Germinal center (tissue), 1 donor: ENCODE results near the gene UBAC1.

Experiments
- DNase-seq: peaks from one replicate; pipeline ENCODE4 v3.0.0; 2012; ENCODE audit warnings: mixed read lengths, low spot score

UBAC1 gene

DNA sequence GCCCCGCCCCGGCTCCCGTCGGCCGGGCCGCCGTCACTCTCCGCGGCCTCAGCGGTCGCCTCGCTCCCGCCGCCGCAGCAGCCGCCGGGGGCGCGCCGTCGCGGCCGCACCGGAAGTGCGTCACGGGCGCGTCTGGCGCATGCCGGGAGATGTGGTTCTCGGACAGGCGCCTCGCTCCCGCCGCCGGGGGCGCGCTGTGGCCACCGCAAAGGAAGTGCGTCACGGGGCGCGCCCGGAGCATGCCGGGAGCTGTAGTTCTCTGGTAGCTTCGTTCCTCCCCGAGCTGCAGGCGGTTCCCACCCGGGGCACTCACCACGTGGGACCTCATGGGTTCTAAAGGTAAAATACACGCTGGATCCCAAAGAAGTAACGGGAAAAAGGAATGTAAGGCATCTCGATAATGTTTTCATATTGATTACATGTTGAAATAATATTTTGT lies at the start of gene UBAC1:
Gene UBAC1 (minus strand): TSS at position 97 of the 439 bp plus-strand sequence. CDS start 211 bp downstream, outside the sequence.
- DNase-seq: peak; percentile 99

DNA sequence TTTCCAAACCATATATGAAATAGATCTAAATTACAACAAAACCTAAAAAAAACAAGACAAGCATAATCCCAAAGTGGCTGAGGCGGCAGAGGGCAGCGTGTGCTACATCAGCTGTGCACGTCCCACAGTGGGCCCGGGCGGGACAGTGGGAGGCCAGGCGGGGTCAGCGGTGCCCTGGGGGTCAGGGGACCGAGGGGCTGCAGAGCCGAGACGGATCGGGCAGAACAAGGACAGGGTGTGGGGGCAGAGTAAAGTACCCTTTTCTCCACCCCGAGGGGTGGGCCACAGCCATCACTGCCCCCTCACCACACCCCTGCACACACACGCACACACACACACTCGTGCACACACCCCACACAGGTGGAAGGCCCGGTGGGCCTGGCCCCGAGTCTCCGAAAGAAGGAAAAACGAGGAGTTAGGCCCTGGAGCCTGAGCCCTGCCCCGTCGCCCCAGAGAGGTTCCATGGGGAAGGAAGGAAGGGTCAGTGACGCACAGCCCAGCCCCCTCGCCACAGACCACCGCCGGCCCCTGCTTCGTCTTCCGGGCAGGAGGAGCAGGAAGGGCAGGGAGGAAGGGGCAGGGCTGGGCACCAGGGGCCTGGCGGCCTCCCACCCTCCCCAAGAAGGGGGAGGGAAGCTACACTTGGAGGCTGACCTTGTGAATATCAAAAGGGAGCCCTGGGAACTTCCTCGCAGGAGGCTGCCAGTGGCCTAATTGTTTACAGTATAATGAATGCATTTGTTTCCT lies 49.6 kb upstream of the UBAC1 start:
- DNase-seq: no peak

- no peak for DNase-seq
These were observed 49.0 kb upstream of the UBAC1 start for GRCh38 chr9:136010176-136010575.

- DNase-seq: no peak
These were observed 48.3 kb upstream of the UBAC1 start for GRCh38 chr9:136009516-136009915.

DNA sequence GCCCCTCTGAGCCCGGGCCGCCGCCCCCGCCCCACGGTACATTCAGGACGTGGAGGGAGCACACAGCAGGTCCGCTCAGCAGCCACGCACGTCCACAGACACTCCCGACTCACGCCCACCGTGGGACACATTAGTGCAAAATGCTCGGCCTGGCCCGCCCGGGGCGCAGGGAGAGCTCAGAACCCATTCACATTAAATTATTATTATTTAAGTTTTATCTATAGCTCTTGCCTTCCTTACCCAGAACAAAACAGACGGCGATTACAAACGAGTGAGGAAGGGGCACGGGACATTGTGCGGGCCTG lies 47.5 kb upstream of the UBAC1 start:
- no peak for DNase-seq

- DNase-seq: no peak
These were observed 46.9 kb upstream of the UBAC1 start for GRCh38 chr9:136007934-136008692.

- DNase-seq: no peak
These were observed 46.2 kb upstream of the UBAC1 start for GRCh38 chr9:136007276-136007933.

DNA sequence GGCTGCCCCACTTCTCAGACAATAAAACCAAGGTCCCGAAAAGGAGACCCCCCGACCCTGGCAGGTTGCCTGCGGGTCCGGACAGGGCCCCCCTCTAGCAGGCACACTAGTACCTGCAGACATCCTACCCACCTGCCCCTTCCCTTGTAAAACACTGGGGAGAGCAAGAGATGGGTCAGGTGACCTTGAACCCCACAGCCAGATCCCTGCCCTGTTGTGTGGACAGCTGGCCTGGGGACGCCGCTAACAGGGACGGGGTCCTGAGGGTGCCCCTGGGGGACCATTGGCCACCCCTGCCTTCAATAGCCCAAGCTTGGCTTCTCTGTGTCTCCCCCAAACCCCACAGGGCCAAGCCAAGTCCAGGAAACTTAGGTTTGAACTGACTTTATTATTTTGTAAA lies 45.0 kb upstream of the UBAC1 start:
- DNase-seq: no peak

GRCh38 chr9:136004712-136005111 lies 43.5 kb upstream of the UBAC1 start:
- DNase-seq: no peak

GRCh38 chr9:136004219-136004618 lies 43.0 kb upstream of the UBAC1 start:
- no peak for DNase-seq

- DNase-seq: no peak
These were observed 42.4 kb upstream of the UBAC1 start for GRCh38 chr9:136003411-136004218.

DNA sequence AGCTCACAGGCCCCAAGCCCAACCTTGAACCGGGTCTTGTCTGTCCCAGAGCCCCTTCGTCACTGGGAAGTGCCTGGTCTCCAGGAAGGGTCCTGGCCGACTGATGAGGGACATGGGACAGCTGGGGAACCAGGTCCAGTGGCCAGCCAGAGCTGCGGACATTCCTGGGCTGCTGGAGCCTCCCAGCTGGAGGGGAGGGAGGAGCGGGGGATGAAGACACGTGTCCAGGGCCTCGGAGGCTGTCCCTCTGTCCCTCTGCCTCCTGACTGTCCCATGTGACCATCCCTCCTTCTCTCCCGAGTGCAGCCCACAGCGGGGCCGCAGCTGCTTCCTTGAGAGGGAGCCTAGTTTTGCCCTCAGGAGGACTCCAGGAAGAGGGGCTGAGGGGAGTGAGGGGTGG lies 41.7 kb upstream of the UBAC1 start:
- DNase-seq: no peak

- DNase-seq: no peak
These were observed 41.0 kb upstream of the UBAC1 start for GRCh38 chr9:136002215-136002614.

DNA sequence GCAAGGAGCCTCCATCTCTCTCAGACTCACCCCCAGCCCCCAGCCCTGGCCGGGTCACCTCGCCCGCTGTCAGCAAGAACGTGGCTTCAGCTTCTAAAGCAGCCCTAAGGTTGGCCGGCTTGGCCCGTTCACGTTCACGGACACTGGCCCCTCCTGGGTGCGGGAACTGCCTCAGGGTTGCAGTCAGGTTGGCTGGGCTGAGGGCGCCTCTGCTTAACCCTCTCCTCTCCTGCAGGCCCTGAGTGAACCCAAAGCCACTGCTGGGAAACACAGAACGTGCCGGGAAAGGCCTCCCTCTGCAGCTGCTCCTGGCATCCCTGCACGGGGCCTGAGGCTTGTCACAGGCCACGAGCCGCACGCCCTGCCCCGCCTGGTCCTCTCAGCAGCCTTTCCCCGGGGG lies 40.1 kb upstream of the UBAC1 start:
- DNase-seq: no peak

DNA sequence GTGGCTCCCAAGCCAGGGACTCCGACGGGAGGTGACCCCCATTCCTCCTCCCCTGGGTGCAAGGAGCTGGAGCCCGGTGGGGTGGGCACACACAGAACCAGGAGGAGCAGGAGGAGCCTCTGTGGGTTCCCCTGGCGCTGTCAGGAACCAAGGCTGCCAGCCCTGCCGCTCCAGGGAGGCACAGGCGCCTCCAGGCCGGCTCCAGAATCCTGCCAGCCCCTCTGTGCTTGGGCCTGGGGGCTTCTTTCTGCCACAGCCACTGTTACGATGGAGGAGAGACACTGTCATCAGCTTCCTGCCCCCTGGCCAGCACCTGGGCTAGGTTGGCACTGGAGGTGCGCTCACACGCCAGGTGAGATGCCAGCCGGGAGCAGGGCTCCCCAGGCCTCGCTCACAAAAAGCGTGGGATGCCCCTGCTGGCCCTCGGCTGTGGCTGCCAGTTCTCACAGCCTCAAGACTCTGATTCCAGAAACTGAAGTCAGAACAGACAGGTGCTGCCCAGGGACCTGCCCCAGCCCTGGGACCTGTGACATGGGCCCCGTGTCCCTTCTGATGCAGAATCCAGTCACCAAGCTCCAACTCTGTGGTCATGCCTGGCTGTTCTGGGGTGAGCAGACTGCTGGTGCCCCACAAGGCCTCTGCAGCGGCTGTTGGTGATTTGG lies 37.4 kb upstream of the UBAC1 start:
- DNase-seq: no peak

DNA sequence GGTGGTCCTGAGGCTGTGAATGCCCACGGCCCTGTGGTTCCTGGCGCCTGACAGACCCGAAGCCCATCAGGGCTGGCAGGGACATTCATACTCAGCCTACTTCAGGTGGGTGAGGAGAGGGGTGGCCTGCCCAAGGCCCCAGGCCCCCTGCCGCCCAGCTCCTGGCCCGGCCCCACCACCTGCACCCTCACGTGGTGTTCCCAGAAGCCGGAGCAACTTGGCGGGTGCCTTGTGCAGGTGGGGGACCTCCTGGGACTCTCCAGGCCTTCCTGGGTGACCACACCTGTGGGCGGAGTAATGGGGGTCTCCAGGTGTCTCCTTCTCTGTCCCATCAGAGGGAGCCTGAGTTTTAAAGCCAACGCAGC lies 36.8 kb upstream of the UBAC1 start:
- no peak for DNase-seq

DNA sequence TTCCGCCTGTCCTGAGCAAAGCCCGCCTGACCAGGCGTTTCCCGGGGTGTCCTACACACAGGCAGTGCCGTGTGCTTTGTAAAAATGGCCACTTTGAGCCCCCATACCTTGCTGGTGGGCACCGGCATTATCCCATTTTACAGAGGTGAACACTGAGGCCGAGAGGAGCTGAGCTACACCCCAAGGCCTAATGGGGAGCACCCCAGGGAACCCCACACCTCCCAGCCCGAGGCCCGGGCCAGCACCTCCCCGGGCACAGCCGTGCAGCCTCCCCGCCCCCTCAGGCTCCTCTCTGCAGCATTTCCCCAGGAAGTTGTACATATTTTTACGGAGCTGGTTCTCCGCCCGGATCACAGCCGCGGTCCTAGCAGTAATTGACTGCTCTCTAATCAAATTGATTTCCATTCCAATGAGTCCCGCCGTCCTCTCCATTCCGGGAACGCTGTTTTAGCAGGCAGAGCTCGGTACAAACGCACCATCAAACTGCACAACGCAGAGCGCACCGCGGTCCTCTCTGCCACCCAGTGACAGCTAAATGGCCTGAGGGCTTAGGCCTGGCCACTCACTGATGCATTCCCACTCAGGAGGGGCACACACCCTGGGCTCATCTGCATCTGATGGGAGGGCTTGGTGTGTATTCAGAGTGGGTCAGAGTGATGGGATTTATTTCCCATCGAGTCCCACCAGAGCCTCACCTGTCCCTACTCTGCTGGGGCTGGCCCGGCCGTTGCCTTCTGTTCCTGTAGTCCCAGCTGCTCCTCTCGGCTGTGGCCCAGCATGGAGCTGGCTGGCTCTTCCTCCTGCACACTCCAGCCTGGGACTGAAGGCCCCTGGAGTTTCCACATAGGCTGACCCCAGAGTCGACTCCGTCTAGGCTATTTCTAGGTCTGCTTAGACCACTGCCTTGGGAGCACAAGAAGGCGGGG lies 36.2 kb upstream of the UBAC1 start:
- no peak for DNase-seq

DNA sequence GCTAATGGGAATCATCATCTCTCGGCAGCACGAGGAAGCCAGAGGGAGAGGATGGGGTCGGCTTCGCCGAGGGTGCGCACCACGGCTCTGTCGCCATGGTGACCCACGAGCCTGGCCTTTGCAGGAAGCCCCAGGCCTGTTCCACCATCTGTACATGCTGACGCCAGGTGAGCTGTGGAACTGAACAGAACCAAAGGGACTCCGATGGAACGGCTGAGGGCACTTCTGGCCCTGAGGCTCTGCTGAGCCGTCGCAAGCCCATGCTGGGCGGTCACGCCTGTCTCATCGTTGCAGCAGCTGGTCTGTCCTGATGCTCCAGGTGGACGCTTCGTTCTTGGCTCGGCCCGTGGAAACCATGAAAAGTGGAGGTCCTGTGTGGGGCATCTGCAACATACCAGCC lies 34.6 kb upstream of the UBAC1 start:
- no peak for DNase-seq

DNA sequence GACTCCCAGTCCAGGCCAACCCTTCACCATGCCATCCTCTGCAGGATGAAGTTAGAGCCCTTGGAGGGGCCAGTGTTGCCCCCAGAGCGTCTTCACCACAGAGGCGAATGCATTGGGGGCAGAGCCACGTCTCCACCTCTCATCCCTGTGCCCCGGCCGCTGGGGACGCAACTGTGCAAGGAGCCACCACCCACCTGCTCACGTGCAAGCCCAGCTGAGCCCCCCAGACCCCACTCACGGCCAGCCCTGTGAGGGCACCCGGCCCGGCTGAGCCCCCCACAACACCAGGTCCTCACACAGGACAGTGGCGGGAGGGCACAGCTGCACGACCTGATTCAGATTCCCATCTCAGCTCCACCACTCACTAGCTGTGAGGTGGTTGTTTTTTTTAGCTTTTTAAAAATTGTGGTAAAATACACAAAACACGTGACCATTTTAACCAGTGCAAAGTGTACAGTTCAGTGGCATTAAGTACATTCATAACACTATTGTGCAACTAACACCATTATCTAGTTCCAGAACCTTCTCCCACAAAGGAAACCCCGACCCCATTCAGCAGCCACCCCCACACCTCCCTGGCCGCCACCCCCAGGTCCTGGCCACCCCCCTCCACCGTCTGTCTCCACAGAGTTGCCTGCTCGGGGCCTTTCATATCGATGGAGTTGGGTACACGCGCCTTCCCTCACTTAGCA lies 33.5 kb upstream of the UBAC1 start:
- DNase-seq: no peak
